Pons (tissue), 1 donor: ENCODE results near the gene RAD51D.
"Not testable (repeated sequence)": the region's sequence is repeated elsewhere in the genome, so short reads cannot be mapped to it uniquely, and the experiment has no call there.

ENCODE experiments used
- DNase-seq: peaks from one replicate; pipeline ENCODE4 v3.0.0-alpha.2; 2016; ENCODE audit warnings: low spot score

Gene RAD51D

DNA sequence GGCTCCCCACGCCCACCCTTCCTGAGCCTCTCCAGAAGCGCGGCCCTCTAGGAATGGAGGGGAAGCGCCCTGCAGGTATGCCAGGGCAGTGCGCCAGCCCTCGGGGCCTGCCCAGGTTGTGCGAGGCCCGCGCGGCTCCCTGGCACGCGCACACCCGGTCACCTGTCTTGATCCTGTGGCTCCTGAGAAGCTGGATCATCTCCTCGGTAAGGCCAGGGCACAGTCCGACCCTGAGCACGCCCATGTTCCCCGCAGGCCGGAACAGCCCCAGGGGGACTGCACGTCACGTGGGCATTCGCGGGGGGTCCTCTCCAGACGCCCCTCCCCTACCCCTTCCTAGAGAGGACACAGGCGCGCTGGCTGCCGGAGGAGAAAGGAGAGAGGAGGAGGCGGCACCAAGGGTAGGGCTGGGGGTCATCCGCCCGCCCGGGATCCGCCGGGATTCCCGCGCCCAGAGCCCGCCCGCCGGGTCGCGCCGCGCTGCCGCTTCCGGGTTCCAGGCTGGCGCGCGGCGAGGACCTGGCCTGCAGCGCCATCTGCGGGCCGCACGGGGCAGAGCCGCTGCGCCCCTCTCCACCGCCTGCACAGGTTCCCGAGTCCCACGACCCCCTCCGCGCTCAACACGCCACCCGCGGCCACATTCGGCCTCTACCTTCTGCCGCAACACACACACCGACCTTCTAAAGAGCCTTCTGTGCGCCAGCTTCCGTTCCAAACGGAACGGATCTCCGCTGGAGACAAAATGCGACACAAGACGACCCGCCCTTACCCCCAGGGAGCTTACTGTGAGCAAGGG lies at the start of gene RAD51D:
RAD51D (minus strand) TSS at position 491 of the 796 bp plus-strand sequence; CDS start at position 244, 247 bp downstream.
- DNase-seq = peak; percentile 39

DNA sequence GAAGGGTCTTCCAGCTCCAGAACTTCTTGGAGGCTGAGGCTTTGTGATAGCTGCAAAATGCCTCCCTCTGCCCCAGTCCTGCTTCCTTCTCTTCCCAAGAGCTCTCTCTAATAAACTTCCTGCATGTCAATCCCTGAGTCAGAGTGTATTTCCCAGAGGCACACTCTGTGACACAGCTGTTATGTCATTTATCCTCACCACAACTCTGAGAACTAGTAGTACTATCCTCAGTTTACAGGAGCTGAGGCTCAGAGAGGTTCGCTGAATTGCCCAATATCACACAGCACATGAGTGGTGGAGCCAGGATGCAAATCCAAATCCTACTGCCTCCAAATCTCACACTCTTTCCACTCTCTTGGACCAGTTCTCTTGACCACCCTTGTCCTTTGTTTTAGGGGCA lies 48.0 kb upstream of the RAD51D start:
- DNase-seq = no peak

DNA sequence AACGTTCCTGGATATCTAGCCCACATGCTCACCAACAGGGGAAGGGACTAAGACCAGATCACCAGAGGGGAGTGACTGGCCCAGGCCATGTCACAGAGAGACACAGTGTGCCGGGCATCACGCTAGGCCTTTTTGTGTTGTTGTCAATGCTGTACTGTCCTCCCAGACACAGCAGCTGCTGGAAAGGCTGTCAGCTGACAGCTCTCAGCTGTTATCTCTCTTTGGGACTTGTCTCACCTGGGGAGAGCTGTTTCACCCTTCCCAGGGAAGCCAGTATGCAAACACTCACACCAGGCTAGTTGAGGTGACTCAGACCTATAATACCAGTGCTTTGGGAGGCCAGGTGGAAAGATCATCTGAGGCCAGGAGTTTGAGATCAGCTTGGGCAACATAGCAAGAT lies 47.4 kb upstream of the RAD51D start:
- peak; percentile 20 for DNase-seq

DNA sequence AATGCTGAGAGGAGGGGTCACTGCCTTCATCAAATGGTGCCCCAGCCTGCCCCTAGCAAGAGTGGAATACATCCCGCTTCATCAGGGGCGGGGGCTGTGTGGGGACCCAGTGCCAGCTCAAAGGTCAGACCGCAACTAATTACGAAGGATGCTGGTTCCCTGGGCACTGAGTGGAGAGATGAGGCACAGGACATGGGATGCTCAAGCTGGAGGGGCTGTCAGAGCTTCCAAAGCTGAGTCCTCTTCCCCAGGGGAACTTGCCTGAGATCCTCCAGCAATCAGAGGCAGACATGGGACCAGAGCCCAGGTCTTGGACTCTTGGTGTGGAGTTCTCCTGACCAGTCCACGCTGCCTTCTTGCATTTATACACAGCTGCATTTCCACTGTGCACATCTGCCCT lies 46.9 kb upstream of the RAD51D start:
- DNase-seq = no peak

DNA sequence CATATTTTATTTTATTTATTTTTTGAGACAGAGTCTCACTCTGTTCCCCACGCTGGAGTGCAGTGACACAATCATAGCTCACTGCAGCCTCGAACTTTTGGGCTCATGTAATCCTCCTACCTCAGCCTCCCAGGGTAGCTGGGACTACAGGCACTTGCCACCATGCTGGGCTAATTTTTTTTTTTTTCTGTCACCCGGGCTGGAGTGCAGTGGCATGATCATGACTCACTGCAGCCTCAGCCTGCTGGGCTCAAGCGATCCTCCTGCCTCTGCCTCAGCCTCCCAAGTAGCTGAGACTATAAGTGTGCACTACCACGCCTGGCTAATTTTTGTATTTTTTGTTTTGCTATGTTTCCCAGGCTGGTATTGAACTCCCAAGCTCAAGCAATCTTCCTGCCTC lies 45.1 kb upstream of the RAD51D start:
- no peak for DNase-seq

DNA sequence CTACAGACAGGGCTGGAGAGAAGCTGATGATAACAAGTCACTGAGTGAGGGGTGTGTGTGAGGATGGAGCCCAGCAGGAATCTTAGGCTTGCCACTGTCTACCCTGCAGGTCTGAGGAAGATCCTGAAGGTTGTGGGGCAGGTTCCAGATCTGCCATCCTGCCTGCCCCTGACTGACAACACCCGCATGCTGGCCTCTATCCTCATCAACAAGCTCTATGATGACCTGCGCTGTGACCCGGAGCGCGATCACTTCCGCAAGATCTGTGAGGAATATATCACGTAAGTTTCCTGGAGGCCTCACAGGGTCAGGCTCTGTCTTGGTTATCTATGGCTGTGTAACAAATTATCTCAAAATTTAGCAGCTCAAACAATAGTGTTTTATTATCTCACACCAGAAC lies 44.2 kb upstream of the RAD51D start:
- no peak for DNase-seq

GRCh38 chr17:35162755-35163154 lies 43.1 kb upstream of the RAD51D start:
- DNase-seq = no peak

DNA sequence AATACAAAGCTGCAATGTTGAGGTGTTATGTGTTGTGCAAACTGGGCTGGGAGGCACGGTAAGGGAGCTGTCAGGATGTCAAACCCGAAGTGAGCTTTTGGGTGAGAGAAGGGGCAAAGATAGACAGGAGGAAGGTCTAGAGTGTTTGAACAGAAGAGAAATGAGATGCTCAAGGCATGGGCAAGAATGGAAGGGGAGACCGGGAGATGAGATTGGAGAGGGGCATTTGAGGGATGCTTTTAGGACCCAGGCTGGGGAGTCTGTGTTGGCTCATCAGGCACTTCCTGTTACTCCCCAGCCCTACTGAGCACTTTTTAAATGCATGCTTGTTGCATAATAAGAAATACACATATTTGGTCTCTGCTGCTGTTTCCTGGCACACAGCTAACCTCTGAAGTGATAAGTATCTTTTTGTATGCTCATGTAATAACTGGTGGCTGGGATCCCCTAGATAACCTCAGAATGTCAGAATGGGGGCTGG lies 41.7 kb upstream of the RAD51D start:
- no peak for DNase-seq

- no peak for DNase-seq
Observed at GRCh38 chr17:35160354-35161201, 40.9 kb upstream of the RAD51D start.

DNA sequence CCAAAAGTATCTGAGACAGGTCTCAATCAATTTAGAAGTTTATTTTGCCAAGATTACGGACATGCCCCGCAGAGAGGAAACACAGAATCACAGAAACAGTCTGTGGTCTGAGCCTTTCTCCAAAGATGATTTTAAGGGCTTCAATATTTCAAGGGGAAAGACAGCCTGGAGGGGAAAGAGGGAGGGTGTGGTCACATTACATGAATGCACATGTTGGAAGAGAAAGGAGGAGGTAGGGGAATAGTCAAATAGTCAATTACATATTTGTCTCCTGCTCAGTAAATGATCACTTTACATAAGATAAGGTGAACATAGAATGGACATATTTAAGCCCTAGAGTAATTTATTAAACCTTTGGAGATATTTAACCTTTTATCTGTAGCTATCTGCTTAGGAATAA lies 40.3 kb upstream of the RAD51D start:
- no peak for DNase-seq

- DNase-seq = no peak
Observed at GRCh38 chr17:35155246-35155645, 35.6 kb upstream of the RAD51D start.

DNA sequence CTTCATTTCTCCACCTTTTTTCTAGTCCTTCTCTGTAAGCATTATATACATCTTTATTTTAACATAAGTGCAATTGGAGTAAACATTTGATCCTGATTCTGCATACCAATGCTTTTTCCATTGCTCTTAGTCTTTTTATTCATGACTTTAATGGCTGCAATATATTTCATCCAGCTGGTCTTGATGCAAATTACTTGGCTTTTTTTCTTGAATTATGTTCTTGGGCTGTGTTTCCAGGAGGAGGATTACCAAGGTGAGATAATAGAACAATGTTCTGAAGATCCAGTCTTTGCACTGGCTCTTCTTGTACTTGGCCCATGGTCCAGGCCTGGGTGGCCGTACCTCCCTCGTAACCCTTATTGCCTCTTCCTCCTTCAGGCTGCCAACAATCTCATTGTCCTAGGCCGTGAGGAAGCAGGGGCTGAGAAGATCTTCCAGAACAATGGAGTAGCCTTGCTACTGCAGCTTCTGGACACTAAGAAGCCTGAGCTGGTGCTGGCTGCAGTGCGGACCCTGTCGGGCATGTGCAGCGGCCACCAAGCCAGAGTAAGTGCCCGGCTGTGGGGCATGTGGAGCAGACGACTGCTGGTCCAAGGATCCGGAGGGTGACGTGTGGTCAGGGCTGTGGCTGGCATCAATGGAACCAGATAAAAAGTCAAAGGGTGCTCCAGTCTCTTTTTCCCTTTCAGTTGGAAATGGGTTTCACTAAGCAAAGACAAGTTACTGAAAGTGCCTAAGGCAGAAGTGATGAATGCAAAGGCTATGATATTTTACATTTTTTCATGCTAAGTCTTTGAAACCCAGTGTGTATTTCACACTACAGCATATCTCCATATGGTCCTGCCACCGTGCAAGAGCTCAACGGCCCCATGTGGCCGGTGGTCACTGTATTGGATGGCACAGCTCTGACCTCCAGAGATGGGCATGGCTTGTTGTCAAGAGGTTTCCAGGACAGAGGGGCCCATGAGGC lies 34.8 kb upstream of the RAD51D start:
- DNase-seq = no peak

DNA sequence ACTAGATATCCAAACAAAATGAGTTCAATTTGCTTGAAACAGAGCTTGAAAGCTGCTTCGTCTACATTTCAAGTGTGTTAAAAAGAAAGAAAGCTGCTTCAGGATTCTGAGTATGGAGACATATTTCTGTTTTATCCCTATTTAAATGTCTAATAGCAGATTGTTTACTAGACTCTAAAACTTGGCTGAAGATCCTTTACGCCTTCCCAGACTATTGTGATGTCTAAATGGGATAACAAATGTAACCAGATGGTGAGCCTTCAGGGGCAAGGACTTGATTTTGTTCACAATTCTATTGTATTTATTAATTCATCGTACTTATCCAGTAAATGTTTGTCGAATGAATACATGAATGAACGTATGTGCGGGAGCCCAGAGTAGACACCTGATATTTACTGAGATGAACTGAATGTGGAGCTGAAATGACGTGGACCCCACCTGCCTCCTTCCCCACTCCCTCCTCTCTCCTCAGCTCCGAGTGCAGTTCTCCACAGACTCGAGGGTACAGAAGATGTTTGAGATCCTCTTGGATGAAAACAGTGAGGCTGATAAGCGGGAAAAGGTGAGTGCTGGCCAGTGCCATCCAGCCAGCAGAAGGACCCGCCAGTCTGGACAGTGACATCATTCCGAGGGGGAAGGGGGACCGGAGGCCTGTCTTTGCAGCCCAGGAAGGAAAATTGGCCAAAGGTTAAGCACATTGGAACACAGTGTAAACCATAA lies 32.9 kb upstream of the RAD51D start:
- no peak for DNase-seq

DNA sequence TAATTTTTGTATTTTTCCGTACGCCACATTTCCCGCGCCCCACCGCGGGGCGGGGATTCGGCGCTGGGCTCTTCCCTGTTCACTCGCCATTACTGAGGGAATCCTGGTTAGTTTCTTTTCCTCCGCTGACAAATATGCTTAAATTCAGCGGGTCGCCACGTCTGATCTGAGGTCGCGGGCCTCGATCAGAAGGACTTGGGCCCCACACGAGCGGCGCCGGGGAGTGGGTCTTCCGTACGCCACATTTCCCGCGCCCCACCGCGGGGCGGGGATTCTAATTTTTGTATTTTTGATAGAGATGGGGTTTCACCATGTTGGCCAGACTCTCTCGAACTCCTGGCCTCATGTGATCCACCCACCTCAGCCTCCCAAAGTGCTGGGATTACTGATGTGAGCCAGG lies 31.4 kb upstream of the RAD51D start:
- DNase-seq = not testable (repeated sequence)

DNA sequence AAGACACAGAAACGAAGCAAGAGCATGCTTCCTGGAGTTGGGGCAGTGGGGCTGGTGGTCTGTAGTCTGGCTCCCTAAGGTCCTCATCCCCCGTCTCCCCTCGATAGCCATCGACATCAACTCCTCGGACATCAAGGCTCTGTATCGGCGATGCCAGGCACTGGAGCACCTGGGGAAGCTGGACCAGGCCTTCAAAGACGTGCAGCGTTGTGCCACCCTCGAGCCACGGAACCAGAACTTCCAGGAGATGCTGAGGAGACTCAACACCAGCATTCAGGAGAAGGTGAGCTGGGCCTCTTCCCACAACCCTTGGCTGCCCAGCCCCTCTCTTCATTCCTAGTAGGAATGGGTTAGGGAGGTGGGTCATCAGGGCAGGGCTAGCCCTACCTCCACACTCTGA lies 30.3 kb upstream of the RAD51D start:
- no peak for DNase-seq

DNA sequence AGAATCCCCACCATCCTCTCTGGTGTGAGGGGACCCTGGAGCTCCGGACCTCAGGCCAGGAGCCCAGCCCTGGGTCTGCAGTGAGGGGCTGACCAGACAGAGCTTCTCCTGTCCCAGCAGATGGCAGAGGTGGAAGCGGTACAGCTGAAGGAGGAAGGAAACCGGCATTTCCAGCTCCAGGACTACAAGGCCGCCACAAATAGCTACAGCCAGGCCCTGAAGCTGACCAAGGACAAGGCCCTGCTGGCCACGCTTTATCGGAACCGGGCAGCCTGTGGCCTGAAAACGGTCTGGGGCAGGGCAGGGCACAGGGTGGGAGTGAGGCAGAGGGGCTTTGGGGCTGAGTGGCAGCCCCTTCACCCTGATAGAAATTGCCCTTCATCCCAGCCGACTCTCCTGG lies 28.5 kb upstream of the RAD51D start:
- DNase-seq = no peak

- no peak for DNase-seq
Observed at GRCh38 chr17:35147375-35147905, 27.8 kb upstream of the RAD51D start, which contains the start of gene UNC45B. UNC45B (plus strand) TSS chr17:35147817; CDS start chr17:35148264, 447 bp downstream.

GRCh38 chr17:35146214-35146833 lies 26.7 kb upstream of the RAD51D start:
- DNase-seq = no peak

DNA sequence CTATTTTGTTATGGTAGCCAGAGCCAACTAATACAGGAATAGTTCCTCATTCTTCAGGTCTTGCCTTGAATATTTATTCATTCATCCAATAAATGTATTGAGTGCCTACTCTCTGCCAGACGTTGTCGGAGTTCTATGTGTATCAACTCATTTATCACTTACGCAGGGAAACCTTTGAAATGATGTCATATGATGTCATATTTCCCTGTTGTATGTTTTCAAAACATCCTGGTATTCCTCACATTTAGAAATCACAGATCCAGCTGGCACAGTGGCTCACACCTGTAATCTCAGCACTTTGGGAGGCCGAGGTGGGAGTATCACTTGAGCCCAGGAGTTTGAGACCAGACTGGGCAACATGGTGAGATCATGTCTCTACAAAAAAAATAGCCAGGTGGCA lies 25.2 kb upstream of the RAD51D start:
- no peak for DNase-seq

- no peak for DNase-seq
Observed at GRCh38 chr17:35142467-35142796, 22.8 kb upstream of the RAD51D start.
